Ramos (cell line): Measurements from ENCODE around the gene ZBTB48.

Experiments
- in situ Hi-C: fragments of 300-500 bp; cut with MboI; formaldehyde crosslinking; loops from one replicate; pipeline ENCODE4 v1.14.3; 2022; ENCODE audit warnings: low sequenced_read_pairs; ENCODE audit not compliant: unreplicated experiment

The ZBTB48 gene

DNA sequence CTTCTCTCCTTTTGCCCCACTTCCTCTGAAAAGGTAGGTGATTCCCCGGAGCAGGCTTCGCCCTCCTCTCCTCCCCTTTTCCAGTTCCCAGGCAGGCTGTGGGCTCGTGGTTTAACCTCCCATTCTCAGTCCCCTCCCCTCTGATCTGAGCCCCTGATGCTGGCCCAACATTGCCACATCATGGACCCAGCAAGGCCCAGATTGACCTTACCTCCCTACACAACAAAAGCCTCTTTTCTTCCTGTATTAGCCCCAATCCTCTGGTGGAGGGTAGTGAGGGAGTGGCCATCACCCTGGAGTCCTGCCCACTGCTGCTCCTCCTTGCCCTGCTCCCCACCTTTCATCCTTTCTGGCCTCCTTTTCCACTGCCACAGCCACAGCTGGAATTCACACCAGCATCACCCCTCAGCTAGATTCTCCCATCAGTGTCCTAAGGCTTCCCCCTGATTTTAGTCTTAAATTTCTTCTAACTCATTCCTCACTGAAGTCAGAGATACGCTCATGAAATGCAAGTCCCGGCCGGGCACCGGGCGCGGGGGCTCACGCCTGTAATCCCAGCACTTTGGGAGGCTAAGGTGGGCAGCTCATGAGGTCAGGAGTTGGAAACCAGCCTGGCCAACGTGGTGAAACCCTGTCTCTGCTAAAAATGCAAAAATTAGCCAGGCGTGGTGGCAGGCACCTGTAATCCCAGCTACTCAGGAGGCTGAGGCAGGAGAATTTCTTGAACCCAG lies 7.0 kb upstream of the ZBTB48 start:
- in situ Hi-C loops = no loop called here

- in situ Hi-C loops = no loop called here
Measured at GRCh38 chr1:6574025-6574620, 5.7 kb upstream of the ZBTB48 start.

DNA sequence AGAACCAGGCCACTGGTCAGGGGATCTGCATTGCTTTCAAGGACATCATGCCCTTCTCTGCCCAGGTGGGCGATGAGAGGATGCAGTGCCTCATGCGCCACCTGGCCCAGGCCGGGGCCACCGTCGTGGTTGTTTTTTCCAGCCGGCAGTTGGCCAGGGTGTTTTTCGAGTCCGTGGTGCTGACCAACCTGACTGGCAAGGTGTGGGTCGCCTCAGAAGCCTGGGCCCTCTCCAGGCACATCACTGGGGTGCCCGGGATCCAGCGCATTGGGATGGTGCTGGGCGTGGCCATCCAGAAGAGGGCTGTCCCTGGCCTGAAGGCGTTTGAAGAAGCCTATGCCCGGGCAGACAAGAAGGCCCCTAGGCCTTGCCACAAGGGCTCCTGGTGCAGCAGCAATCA lies 5.0 kb upstream of the ZBTB48 start:
- in situ Hi-C loops = no loop called here

GRCh38 chr1:6577831-6578525 lies 1.8 kb upstream of the ZBTB48 start:
- in situ Hi-C loops = no loop called here

GRCh38 chr1:6578624-6579373 lies 995 bp upstream of the ZBTB48 start:
- in situ Hi-C loops = no loop called here

GRCh38 chr1:6580119-6580592 lies 362 bp downstream of the ZBTB48 start:
- in situ Hi-C loops = no loop called here

GRCh38 chr1:6580593-6581409 lies 1.0 kb downstream of the ZBTB48 start:
- in situ Hi-C loops = no loop called here

DNA sequence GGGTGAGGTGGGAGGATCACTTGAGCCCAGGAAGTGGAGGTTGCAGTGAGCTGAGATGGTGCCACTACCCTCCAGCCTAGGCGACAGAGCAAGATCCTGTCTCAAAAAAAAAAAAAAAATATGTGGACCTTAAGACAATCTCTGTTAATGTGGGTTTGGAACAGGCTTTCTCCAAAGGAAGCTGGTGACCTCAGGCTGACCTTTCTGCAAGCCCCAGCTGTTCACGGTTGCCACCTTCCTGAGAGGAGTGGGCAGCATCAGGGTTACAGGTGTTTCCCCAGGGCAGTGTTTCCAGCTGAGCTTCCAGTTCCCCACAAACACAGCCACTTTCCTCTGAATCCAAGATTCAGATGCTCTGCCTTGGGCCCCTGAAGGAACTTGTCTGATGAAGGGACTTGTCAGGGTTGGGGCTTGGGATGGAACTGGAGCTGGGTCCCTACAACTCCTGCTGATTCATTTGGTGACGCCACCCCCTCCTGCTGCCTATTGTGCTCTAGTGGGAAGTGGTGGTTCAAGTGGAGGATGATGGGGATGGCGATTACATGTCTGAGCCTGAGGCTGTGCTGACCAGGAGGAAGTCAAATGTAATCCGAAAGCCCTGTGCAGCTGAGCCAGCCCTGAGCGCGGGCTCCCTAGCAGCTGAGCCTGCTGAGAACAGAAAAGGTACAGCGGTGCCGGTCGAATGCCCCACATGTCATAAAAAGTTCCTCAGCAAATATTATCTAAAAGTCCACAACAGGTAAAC lies 1.9 kb downstream of the ZBTB48 start:
- in situ Hi-C loops = no loop called here

GRCh38 chr1:6582370-6582769 lies 2.6 kb downstream of the ZBTB48 start:
- in situ Hi-C loops = no loop called here

DNA sequence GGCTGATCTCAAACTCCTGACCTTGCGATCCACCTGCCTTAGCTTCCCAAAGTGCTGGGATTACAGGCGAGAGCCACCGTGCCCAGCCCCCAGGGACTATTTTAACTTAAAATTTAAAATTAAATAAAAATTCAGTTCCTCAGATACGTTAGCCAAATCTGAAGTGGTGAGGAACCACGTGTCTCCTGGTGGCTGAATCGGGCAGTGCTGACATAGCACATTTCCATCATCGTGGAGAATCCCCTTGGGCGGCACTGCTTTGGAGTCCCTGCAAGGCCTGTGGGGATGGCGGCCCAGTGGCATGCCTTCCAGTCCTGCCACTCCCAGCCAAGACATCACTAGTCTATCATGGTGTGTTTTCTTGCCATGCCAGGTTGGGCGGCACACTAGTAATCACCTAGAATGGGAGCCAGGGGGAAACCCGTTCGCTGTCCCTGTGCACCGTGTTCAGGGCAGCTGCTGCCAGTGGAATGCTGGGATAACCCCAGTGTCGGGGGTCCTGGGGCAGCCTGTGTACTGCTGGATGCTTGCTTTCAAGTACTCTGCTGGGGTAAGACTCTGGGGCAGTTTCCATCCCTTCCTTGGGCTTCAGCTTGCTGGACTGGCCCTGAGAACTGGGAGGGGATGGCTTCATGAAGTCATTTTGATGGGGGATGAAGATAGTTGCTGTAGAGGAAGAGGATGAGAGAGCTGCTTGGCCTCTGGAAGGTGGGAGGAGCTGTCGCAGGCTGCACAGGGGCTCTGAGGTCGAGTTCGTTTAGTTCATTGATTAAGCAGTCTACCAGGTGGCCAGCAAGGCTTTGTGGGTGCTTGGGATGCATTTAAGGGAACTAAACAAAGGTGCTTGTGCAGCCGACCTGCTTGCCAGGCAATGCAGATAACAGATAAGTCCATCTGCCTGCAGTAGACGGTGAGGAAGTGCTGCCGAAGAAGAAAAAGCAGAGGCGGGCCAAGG lies 4.6 kb downstream of the ZBTB48 start:
- in situ Hi-C loops = no loop called here

DNA sequence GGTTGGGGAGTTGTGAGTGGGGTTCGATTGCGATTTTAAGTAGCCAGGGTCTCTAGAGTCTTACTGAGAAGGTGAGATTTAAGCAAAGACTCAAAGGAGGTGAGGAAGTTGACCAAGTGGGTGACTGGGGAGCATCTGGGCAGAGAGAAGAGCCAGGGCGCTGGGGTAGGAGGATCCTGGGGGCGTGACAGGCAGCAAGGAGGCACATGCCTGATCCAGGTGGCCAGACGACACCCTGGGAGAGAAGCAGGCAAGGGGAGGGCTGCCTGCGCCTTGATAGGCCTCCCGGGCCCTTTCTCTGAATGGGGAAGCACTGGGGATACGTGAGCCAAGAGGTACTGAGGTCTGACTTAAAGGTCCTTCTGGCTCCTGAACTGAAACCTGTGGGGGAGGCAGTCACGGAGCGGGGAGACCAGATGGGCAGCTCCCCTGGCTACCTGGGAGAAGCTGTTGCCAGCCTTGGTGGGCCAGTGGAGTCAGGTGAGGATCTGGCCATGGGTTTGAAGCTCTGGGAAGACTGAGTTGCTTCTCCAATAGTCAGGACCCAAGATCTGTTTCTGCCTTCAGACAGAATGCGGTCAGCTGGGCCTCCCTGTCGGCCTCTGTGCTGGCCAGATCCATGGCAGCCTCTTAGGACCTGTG lies 5.4 kb downstream of the ZBTB48 start:
- in situ Hi-C loops = no loop called here

- in situ Hi-C loops = no loop called here
Measured at GRCh38 chr1:6585841-6586240, 6.0 kb downstream of the ZBTB48 start.

DNA sequence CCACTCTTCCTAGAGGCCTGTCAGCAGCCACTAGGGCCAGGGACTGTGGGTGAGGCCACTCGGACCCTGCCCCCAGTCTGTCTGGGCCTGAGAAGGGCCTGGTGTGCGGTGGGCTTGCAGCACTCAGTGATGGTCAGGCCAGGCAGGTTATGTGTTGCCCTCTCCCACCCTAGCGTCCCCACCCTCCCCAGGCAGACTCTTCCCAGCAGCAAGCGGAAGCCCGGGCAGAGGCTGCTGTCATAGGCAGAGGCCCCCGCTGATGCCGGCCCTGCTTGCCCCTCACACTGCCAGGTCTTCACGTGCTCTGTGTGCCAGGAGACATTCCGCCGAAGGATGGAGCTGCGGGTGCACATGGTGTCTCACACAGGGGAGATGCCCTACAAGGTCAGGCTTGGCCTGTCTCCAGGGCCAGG lies 6.6 kb downstream of the ZBTB48 start:
- in situ Hi-C loops = no loop called here

GRCh38 chr1:6587261-6588005 lies 7.6 kb downstream of the ZBTB48 start:
- in situ Hi-C loops = no loop called here

GRCh38 chr1:6588128-6588892 lies 8.5 kb downstream of the ZBTB48 start:
- in situ Hi-C loops = no loop called here

GRCh38 chr1:6588893-6589520 lies 9.2 kb downstream of the ZBTB48 start:
- in situ Hi-C loops = no loop called here
